GM23248 (cell line): Measurements from ENCODE around the gene PIEZO2. TPM values are rescaled to one million over a fixed set of nuclear protein-coding genes. Genes with fewer than 3 reads are reported as not detected.

Source experiments
- DNase-seq: peaks from one replicate; pipeline ENCODE4 v3.0.0-alpha.2; 2015
- H2AFZ ChIP-seq: fragments of 200-600 bp; sonication (generic); 2 replicates; pipeline ENCODE4 v1.6.1; 2016; ENCODE audit warnings: antibody characterized with exemption
- H3F3A ChIP-seq: fragments of 200-600 bp; sonication (generic); 2 replicates; pipeline ENCODE4 v1.6.1; 2016; ENCODE audit warnings: mild to moderate bottlenecking, antibody characterized with exemption, mixed run types; ENCODE audit not compliant: insufficient read depth
- H3K27ac ChIP-seq: fragments of 200-600 bp; sonication (generic); 2 replicates; pipeline ENCODE4 v1.5.1; 2016; ENCODE audit warnings: mild to moderate bottlenecking
- H3K27me3 ChIP-seq: fragments of 200-600 bp; sonication (generic); replicated peaks from 2 replicates; pipeline ENCODE4 v1.6.1; 2016; ENCODE audit warnings: mild to moderate bottlenecking; ENCODE audit not compliant: insufficient read depth
- H3K36me3 ChIP-seq: fragments of 200-600 bp; sonication (generic); 2 replicates; pipeline ENCODE4 v1.6.1; 2016; ENCODE audit warnings: low read depth, mild to moderate bottlenecking
- H3K4me1 ChIP-seq: fragments of 200-600 bp; sonication (generic); 2 replicates; pipeline ENCODE4 v1.6.1; 2016; ENCODE audit warnings: mild to moderate bottlenecking; ENCODE audit not compliant: insufficient read depth
- H3K4me2 ChIP-seq: fragments of 200-600 bp; sonication (generic); one replicate; pipeline ENCODE4 v1.6.1; 2016; ENCODE audit warnings: mild to moderate bottlenecking; ENCODE audit not compliant: unreplicated experiment
- H3K4me3 ChIP-seq: fragments of 200-600 bp; sonication (generic); 2 replicates; pipeline ENCODE4 v1.5.1; 2016; ENCODE audit warnings: mild to moderate bottlenecking
- H3K79me2 ChIP-seq: fragments of 200-600 bp; sonication (generic); 2 replicates; pipeline ENCODE4 v1.6.1; 2016; ENCODE audit warnings: mild to moderate bottlenecking; ENCODE audit not compliant: insufficient read depth
- H3K9ac ChIP-seq: fragments of 200-600 bp; sonication (generic); 2 replicates; pipeline ENCODE4 v1.6.1; 2016; ENCODE audit warnings: mild to moderate bottlenecking
- H3K9me2 ChIP-seq: fragments of 200-600 bp; sonication (generic); 2 replicates; pipeline ENCODE4 v1.6.1; 2016; ENCODE audit warnings: mixed run types, mild to moderate bottlenecking, moderate library complexity; ENCODE audit not compliant: insufficient read depth
- H3K9me3 ChIP-seq: fragments of 200-600 bp; sonication (generic); one replicate; pipeline ENCODE4 v1.6.1; 2017; ENCODE audit warnings: low read depth
- H4K20me1 ChIP-seq: fragments of 200-600 bp; sonication (generic); 2 replicates; pipeline ENCODE4 v1.6.0; 2016; ENCODE audit not compliant: insufficient read depth
- EZH2 ChIP-seq: fragments of 200-600 bp; sonication (generic); IDR thresholded peaks from 2 replicates; pipeline ENCODE4 v1.6.1; 2018; ENCODE audit warnings: antibody characterized with exemption, mild to moderate bottlenecking; ENCODE audit not compliant: insufficient read depth, poor library complexity, severe bottlenecking
- EZH2phosphoT487 ChIP-seq: fragments of 200-600 bp; sonication (generic); IDR thresholded peaks from 2 replicates; pipeline ENCODE4 v1.6.1; 2018; ENCODE audit warnings: antibody characterized with exemption, moderate library complexity, mild to moderate bottlenecking, low read depth; ENCODE audit not compliant: insufficient read depth
- WGBS, 2 experiments: methylation state at CpG; one replicate each; pipeline ENCODE4 v1.1.6; 2015 to 2017; ENCODE audit warnings: low lambda C conversion rate in 2 of 2, low coverage in 1 of 2; ENCODE audit errors: missing lambda C conversion rate in 2 of 2; 5-methylcytosine and 5-hydroxymethylcytosine counted together
- in situ Hi-C: fragments of 300-500 bp; cut with MboI; formaldehyde crosslinking; loops from 2 replicates; pipeline ENCODE4 v1.15.0; 2020
- polyA plus RNA-seq: library from polyadenylated mRNA; unstranded; fragments of >200 nt; fragmentation: Nextera tagmentation; extraction: Ambion mirVana; gene quantifications from 2 replicates; pipeline ENCODE4 v1.2.1, GENCODE V29; 2016
- total RNA-seq: library from RNA; depleted of rRNA; stranded (reverse); fragments of >200 nt; shearing (Covaris generic); gene quantifications from 2 replicates; pipeline ENCODE4 v1.2.3, GENCODE V29; 2014

PIEZO2 gene
- total and polyA plus RNA-seq, 2 experiments from 2014 or later: 0.93 to 1.5 TPM

DNA sequence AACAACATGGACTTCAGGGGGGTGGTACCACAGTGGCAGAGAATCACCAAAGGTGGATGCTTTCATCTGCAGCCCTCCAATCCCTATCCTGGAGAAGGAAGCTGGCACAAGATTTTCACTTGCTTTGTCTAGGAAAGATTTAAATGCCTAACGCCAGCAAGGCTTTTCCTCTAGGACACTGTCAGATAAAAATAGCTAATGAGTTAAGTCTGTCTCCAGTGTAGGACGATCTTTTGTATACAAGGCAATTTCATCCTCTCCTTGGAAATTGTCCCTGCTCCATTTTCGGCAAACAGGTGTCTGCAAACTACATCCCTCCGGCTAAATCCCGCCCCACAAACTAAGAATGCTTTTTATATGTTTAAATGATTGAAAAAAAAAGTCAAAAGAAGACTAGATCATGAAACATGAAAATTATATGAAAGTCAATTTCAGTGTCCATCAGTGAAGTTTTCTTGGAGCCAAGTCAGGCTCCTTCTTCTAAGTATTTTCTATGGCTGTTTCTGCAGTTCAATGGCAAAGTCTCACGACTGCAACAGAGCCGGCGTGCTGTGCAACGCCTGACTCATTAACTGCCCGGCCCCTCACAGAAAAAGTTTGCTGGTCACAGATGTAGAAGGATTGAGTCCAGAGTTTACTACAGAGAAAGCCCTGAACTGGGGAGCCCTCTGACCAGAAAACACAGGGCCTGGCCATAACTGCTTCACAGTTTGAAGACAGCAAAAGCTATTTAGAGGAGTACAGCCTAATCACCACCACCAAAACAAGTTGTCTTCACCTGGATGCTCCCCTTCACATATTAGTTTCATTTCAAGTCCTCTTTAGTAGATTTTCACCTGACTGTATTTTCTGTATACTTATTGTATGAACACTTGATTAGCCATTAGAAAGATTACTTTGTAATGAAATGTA lies 52.3 kb downstream of the PIEZO2 start:
- DNase-seq: peak; percentile 36
- 25% methylated on average over 10 of the region's 10 CpGs for WGBS, 2 experiments
- in situ Hi-C loops: no loop called here

DNA sequence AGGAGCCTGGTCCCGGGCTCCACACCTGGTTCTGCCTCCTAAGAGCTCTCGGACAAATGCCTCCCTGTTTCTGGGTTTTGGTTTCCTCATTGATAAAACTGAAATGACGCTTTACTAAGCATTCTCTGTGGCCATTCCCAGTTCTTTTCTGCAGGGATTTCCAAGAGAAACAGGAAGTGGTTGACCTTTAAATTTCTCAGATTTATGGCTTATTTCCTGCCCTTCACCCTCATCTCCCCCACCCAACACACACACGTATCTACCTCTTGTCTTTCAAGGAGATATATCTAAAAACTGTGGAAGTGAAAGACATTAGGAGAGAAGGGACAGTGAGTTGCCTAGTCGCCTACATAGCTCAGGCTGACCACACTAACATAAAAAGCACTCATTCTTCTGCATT lies 53.0 kb downstream of the PIEZO2 start:
- Histone ChIP-seq H3K79me2 (no peaks in the 10 kb centered on the region), H3K4me2 (no peak overlapping the region), H3K27me3 (no peaks in the 10 kb centered on the region), H4K20me1 (no peaks in the 10 kb centered on the region), H3F3A (no peaks in the 10 kb centered on the region), H3K9ac (no peak overlapping the region), H3K36me3 (no peaks in the 10 kb centered on the region), H3K27ac (no peak overlapping the region), H3K9me3 (no peaks in the 10 kb centered on the region), H3K4me1 (no peaks in the 10 kb centered on the region), H3K9me2 (no peaks in the 10 kb centered on the region), H2AFZ (no peak overlapping the region), H3K4me3 (no peak overlapping the region)
- WGBS, 2 experiments: 47 to 51% methylated on average over 5 of the region's 5 CpGs
- TF ChIP-seq EZH2phosphoT487: no peak
- no peak for TF ChIP-seq EZH2
- in situ Hi-C loops: no loop called here
- DNase-seq: no peak

More for the DNA sequence above, 52.3 kb downstream of the PIEZO2 start:
- Histone ChIP-seq H3K79me2 (no peaks in the 10 kb centered on the region), H4K20me1 (no peaks in the 10 kb centered on the region), H3K27me3 (no peaks in the 10 kb centered on the region), H3K9me3 (no peaks in the 10 kb centered on the region), H2AFZ (peak overlapping the region; percentile 22; the same call in 1 of the 2 replicates), H3K4me2 (no peak overlapping the region), H3K9ac (no peak overlapping the region), H3K9me2 (no peaks in the 10 kb centered on the region), H3F3A (no peaks in the 10 kb centered on the region), H3K4me1 (no peaks in the 10 kb centered on the region), H3K36me3 (no peaks in the 10 kb centered on the region), H3K27ac (no peak overlapping the region), H3K4me3 (no peak overlapping the region)
- TF ChIP-seq EZH2phosphoT487: no peak
- TF ChIP-seq EZH2: no peak

DNA sequence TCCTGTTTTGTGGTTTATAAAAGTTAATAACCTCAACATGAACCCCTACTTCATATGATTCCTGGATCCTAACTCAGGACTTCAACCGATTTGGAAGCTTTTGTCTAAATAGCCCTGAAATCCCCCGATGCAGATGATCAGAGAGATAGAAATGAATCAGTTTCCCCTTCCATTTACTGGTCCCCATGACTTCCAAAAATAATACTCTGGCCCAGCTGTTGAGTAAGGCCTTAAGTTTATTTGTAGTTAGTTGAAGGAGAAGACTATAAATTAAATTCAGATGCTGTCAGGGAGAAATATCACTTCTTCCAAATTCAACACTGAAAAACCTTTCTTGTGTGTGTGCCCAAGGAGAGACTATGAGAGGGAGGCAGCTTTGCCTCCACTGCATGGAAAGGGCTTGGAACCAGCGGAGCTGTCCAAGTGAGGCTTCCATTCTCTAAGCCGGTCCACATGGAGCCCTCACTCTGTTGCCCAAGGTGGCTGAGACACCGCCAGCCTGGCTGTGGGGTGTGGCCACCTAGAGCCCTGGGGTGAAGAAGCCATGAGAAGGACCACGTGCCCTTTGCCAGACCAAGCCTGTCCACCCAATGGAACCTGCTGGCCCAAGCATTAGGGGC lies 53.6 kb downstream of the PIEZO2 start:
- no peak for TF ChIP-seq EZH2
- no peak for TF ChIP-seq EZH2phosphoT487
- no peaks in the 10 kb centered on the region for H3K9me2 ChIP-seq
- H3K9ac ChIP-seq: no peak overlapping the region
- DNase-seq: no peak
- no peak overlapping the region for H3K4me2 ChIP-seq
- no peaks in the 10 kb centered on the region for H3K36me3 ChIP-seq
- no peaks in the 10 kb centered on the region for H3K27me3 ChIP-seq
- H3K4me3 ChIP-seq: no peak overlapping the region
- H3K9me3 ChIP-seq: no peaks in the 10 kb centered on the region
- 61 to 66% methylated on average over 6 of the region's 6 CpGs for WGBS, 2 experiments
- in situ Hi-C loops: no loop called here
- no peak overlapping the region for H2AFZ ChIP-seq
- no peak overlapping the region for H3K27ac ChIP-seq
- no peaks in the 10 kb centered on the region for H3K4me1 ChIP-seq
- no peaks in the 10 kb centered on the region for H4K20me1 ChIP-seq
- no peaks in the 10 kb centered on the region for H3F3A ChIP-seq
- no peaks in the 10 kb centered on the region for H3K79me2 ChIP-seq

DNA sequence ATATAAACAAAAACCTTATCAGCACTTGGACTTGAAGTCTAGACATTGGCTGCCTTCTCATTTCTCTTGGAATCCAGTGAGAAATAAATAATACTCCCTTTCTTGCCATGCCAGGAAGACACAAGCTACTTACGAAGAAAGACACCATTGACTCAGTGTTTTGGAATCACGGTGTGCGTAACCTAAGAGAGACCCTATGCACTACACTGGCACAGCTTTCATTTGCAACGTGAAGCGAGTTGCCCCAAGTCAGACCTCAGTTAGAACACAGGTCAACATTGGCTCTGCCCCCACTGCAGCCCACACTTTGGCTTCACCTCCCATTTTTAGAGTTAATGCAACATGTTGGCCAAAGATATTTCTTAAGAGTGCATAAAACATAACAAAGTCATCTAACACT lies 54.2 kb downstream of the PIEZO2 start:
- no peaks in the 10 kb centered on the region for H3K4me1 ChIP-seq
- H3K9ac ChIP-seq: no peak overlapping the region
- in situ Hi-C loops: no loop called here
- H3K9me3 ChIP-seq: no peaks in the 10 kb centered on the region
- no peaks in the 10 kb centered on the region for H3K79me2 ChIP-seq
- no peaks in the 10 kb centered on the region for H4K20me1 ChIP-seq
- TF ChIP-seq EZH2 (no peak), EZH2phosphoT487 (no peak)
- WGBS, 2 experiments: 66 to 68% methylated on average over 5 of the region's 5 CpGs
- no peaks in the 10 kb centered on the region for H3K36me3 ChIP-seq
- no peak for DNase-seq
- H3K27ac ChIP-seq: no peak overlapping the region
- no peak overlapping the region for H3K4me3 ChIP-seq
- H3K4me2 ChIP-seq: no peak overlapping the region
- no peaks in the 10 kb centered on the region for H3F3A ChIP-seq
- no peaks in the 10 kb centered on the region for H3K9me2 ChIP-seq
- H2AFZ ChIP-seq: no peak overlapping the region
- no peaks in the 10 kb centered on the region for H3K27me3 ChIP-seq
